C4-2B (cell line): ENCODE data around the gene LTBP1.
"Not testable (repeated sequence)": the region's sequence is repeated elsewhere in the genome, so short reads cannot be mapped to it uniquely, and the experiment has no call there.

Source experiments
- H3K27ac ChIP-seq: fragments of 450-650 bp; 2 replicates; pipeline ENCODE4 v1.5.1; 2017
- CTCF ChIP-seq: fragments of 450-650 bp; conservative IDR thresholded peaks from 2 replicates; pipeline ENCODE4 v1.5.1; 2017; ENCODE audit warnings: mild to moderate bottlenecking
- ZFX ChIP-seq: fragments of 450-650 bp; IDR thresholded peaks from 2 replicates; pipeline ENCODE4 v1.6.1; 2017

Gene LTBP1

DNA sequence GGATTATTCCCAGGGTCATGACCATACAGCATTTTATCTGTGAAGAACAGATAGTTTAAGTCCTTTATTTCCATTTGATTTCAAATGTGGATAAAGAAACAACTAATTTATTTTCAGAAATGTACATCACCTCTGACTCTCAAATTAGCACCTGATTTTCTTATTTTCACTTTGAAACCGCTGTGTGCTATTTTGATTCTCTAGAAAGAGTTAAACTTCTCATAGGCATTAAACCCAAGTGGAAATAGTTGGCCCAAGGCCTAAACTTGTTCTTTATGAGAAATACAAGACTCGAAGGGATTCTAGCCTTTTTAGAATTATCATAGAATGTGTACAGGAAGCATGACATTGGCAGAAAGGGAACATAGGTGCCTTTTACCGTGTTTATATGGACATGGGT, 41.5 kb upstream of the LTBP1 start:
- H3K27ac ChIP-seq: no peak overlapping the region
- TF ChIP-seq CTCF (no peak), ZFX (no peak)

DNA sequence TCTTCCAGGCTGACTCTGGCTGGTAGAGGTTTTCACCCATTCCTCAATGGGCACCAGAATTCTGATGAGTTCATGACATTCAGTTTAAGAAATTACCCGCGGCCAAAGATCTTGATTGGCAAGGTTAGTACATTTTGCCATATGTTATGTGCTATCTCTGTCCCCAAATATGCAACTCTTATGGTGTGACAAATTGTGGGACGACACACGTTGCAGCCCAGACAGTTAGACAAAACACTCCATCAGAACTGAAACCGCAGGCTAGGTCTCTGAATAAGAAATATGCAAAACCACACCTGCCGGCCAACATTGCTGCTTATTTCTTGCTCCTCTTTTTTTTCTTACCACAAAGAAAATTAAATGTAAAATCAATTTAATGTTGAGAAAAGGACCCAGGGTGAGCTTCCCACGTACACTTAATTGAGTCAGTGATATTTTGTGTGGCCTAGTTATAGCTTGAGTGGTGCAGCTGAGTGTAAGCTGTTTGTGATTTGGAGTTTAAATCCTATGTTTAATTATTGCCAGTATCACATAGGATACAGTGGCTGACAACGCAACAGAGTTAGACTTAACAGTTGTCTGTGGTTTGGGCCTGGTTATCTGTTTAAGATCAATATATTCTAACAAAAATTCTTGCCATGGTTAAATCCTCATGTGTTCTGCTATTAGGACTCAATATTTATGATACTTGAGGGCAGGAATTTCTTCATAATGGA, 35.7 kb upstream of the LTBP1 start:
- no peak overlapping the region for H3K27ac ChIP-seq
- TF ChIP-seq ZFX: no peak
- TF ChIP-seq CTCF: no peak

GRCh38 chr2:32915694-32916093, 31.1 kb upstream of the LTBP1 start:
- no peak for TF ChIP-seq ZFX
- TF ChIP-seq CTCF: no peak
- H3K27ac ChIP-seq: no peak overlapping the region

- TF ChIP-seq CTCF (no peak), ZFX (no peak)
- H3K27ac ChIP-seq: no peak overlapping the region
Measured at GRCh38 chr2:32918774-32919173, 28.0 kb upstream of the LTBP1 start.

- H3K27ac ChIP-seq: not testable (repeated sequence)
Measured at GRCh38 chr2:32919901-32920300, 26.9 kb upstream of the LTBP1 start.

DNA sequence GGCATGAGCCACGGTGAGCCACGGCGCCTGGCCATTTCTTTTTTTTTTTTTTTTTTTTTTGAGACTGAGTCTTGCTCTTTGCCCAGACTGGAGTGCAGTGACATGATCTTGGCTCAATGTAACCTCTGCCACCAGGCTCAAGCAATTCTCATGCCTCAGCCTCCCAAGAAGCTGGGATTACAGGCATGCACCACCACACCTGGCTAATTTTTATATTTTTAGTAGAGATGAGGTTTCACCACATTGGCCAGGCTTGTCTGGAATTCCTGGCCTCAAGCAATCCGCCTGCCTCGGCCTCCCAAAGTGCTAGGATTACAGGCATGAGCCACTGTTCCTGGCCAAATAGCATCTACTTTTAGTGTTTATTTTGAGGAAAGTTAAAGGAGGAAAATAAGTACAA, 25.3 kb upstream of the LTBP1 start:
- not testable (repeated sequence) for H3K27ac ChIP-seq

DNA sequence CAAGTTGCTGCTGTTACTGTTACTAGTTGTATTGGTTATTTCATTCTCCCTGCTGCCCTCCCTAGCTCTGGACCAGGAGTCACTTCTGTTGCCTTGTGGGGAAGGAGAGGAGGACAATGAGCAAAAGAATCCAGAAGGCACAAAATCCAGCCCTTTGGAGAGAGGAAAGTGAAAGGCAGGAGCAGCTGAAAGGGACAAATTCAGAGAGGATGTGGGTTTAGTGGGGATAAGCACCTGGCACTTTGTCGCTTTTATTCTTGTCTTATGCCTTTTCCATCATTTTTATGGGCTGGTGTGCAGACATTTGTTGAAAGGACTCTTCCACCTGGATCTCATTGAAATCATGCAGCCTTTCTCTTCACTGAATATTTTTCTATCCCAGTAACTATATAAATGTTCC, 24.3 kb upstream of the LTBP1 start:
- H3K27ac ChIP-seq: no peak overlapping the region
- TF ChIP-seq CTCF (no peak), ZFX (no peak)

- H3K27ac ChIP-seq: no peak overlapping the region
- TF ChIP-seq ZFX: no peak
- no peak for TF ChIP-seq CTCF
Measured at GRCh38 chr2:32923109-32923508, 23.6 kb upstream of the LTBP1 start.
